Parathyroid adenoma (tissue), 2 donors: ENCODE data around the gene SLAMF6.

Source experiments
- H2AFZ ChIP-seq: fragments of 300-600 bp; sonication (generic); one replicate; pipeline ENCODE4 v1.7.0; 2017; ENCODE audit warnings: antibody characterized with exemption, mild to moderate bottlenecking
- H3K27ac ChIP-seq: fragments of 300-600 bp; sonication (generic); one replicate; pipeline ENCODE4 v1.7.0; 2017
- H3K27me3 ChIP-seq: fragments of 300-600 bp; sonication (generic); one replicate; pipeline ENCODE4 v1.7.0; 2017; ENCODE audit warnings: low read length; ENCODE audit not compliant: control insufficient read depth, insufficient read depth
- H3K36me3 ChIP-seq: fragments of 300-600 bp; sonication (generic); one replicate; pipeline ENCODE4 v1.7.0; 2017; ENCODE audit warnings: low read length; ENCODE audit not compliant: control insufficient read depth, insufficient read depth
- H3K4me1 ChIP-seq: fragments of 300-600 bp; sonication (generic); one replicate; pipeline ENCODE4 v1.7.0; 2017; ENCODE audit warnings: control low read depth
- H3K4me2 ChIP-seq: fragments of 300-600 bp; sonication (generic); one replicate; pipeline ENCODE4 v1.7.0; 2017; ENCODE audit warnings: low read length
- H3K4me3 ChIP-seq: fragments of 300-600 bp; sonication (generic); one replicate; pipeline ENCODE4 v1.7.0; 2017; ENCODE audit warnings: low read depth, low read length
- H3K79me2 ChIP-seq: fragments of 300-600 bp; sonication (generic); one replicate; pipeline ENCODE4 v1.7.0; 2017; ENCODE audit warnings: control low read depth
- H3K9ac ChIP-seq: fragments of 300-600 bp; sonication (generic); one replicate; pipeline ENCODE4 v1.7.0; 2017; ENCODE audit warnings: mild to moderate bottlenecking
- H3K9me3 ChIP-seq: fragments of 300-600 bp; sonication (generic); one replicate; pipeline ENCODE4 v1.7.0; 2017; ENCODE audit warnings: low read length; ENCODE audit not compliant: control insufficient read depth
- CTCF ChIP-seq: fragments of 300-600 bp; sonication (generic); IDR thresholded peaks from one replicate; pipeline ENCODE4 v1.7.0; 2017; ENCODE audit warnings: antibody characterized with exemption, mild to moderate bottlenecking
- donor health status: primary hyperparathyroidism.

Gene SLAMF6

DNA sequence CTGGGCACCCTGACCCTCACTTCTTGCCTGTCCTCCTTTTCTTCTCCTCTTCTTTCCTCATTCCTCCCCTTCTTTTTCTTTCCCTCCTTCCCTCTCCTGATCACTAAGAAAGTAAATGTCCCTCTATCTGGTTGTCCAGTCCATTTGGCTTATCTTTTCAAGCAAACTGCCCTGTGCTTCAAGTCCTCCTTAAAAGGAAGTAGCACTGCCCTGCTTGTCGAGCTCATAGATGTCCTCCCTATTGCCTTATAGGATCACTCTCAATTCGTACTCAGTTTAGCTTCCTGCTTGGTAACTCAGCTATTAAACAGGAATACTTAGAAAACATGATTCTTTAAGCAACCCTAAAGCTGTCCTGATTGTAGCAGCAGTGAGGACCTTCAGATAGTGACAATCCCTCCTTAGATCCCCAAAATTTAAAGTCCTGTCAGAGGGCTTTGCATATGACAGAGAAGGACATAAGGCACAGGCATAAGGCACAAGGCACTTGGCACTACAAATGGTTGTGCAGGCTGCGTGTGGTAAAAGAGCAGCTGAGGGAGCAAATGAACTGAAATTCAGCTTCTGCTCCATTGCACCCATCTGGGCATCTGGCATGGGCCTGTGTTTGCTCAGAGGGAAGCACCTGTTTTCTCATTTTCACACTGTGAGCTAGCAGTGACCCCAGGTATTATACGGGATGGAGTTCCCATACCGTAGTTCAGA is 26.1 kb upstream of the SLAMF6 start:
- H3K79me2 ChIP-seq, result no peaks in the 10 kb centered on the region

GRCh38 chr1:160548183-160548582 is 25.1 kb upstream of the SLAMF6 start:
- no peak overlapping the region for H3K4me3 ChIP-seq
- no peak overlapping the region for H3K4me2 ChIP-seq
- no peak for TF ChIP-seq CTCF
- no peaks in the 10 kb centered on the region for H3K79me2 ChIP-seq
- no peaks in the 10 kb centered on the region for H3K4me1 ChIP-seq
- no peak overlapping the region for H3K27ac ChIP-seq
- H2AFZ ChIP-seq, result no peak overlapping the region
- H3K27me3 ChIP-seq, result no peaks in the 10 kb centered on the region
- H3K9ac ChIP-seq, result no peak overlapping the region
- no peaks in the 10 kb centered on the region for H3K36me3 ChIP-seq
- H3K9me3 ChIP-seq, result no peaks in the 10 kb centered on the region

More for the DNA sequence above, 26.1 kb upstream of the SLAMF6 start:
- no peak for TF ChIP-seq CTCF
- Histone ChIP-seq H3K9ac (no peak overlapping the region), H3K4me2 (no peak overlapping the region), H2AFZ (no peak overlapping the region), H3K4me1 (no peaks in the 10 kb centered on the region), H3K27me3 (no peaks in the 10 kb centered on the region), H3K27ac (no peak overlapping the region), H3K36me3 (no peaks in the 10 kb centered on the region), H3K9me3 (no peaks in the 10 kb centered on the region), H3K4me3 (no peak overlapping the region)

DNA sequence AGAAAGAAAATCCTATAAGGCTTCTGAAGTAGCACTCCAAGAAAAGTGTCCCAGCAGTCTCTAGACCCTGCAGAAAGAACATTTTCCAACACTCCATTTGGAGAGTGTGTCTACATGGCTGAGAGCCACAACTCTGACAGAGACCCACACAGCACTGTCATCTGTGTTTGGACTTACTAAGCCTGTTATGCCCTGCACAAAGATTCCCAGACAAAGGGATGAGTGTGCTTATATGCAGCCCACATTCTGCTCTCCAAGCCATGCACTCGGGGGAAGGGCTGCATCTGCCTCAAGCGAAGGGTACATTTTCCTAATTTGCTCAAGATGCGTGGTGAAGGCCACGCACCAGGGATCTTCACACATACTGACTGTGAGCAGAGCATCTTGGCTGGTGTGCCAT is 24.4 kb upstream of the SLAMF6 start:
- no peak for TF ChIP-seq CTCF
- Histone ChIP-seq H3K27ac (no peak overlapping the region), H3K4me3 (no peak overlapping the region), H3K9me3 (no peaks in the 10 kb centered on the region), H3K79me2 (no peaks in the 10 kb centered on the region), H3K36me3 (no peaks in the 10 kb centered on the region), H3K4me2 (no peak overlapping the region), H2AFZ (no peak overlapping the region), H3K9ac (no peak overlapping the region), H3K27me3 (no peaks in the 10 kb centered on the region), H3K4me1 (no peaks in the 10 kb centered on the region)

- Histone ChIP-seq H3K9me3 (no peaks in the 10 kb centered on the region), H3K27ac (no peak overlapping the region), H3K4me3 (no peak overlapping the region), H3K27me3 (no peaks in the 10 kb centered on the region), H3K36me3 (no peaks in the 10 kb centered on the region), H3K4me2 (no peak overlapping the region), H3K9ac (no peak overlapping the region), H3K79me2 (no peaks in the 10 kb centered on the region), H2AFZ (no peak overlapping the region), H3K4me1 (no peaks in the 10 kb centered on the region)
- no peak for TF ChIP-seq CTCF
Observed at GRCh38 chr1:160546942-160547341, 23.9 kb upstream of the SLAMF6 start.

DNA sequence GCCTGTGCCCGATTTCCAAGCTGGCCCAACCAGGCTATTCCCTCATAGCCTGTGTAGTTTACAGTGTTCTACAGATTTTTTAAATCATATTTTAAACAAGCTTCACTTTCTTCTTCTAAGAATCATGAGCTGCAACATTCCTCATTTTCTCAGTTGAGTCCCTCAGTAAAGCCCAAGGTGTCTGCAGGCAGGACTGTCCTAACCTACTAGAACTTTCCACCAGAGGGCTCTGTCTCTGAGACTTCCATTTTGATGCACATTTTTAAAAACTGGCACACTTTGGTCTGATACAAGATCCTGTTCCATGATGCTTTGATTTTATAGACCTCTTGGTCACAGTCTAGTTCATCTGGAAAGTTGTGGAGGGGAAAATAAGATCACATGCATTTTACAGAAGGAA is 21.6 kb upstream of the SLAMF6 start:
- no peaks in the 10 kb centered on the region for H3K4me1 ChIP-seq

More for the DNA sequence above, 21.6 kb upstream of the SLAMF6 start:
- Histone ChIP-seq H3K79me2 (no peaks in the 10 kb centered on the region), H3K9ac (no peak overlapping the region), H3K9me3 (no peaks in the 10 kb centered on the region), H2AFZ (no peak overlapping the region), H3K27me3 (no peaks in the 10 kb centered on the region), H3K36me3 (no peaks in the 10 kb centered on the region), H3K27ac (no peak overlapping the region), H3K4me2 (no peak overlapping the region), H3K4me3 (no peak overlapping the region)
- no peak for TF ChIP-seq CTCF
